Lower lobe of right lung (tissue), 2 donors: Measurements from ENCODE around the gene PHKB. TPM values are rescaled to one million over a fixed set of nuclear protein-coding genes. Genes with fewer than 3 reads are reported as not detected.

Experiments used
- ATAC-seq, 2 donors: fragments of 200-7000 bp; cut with Tn5 transposase; one replicate each; pipeline ENCODE4 v1.9.1; 2020 to 2022; ENCODE audit warnings: mild to moderate bottlenecking in 2 of 2, moderate library complexity in 2 of 2
- DNase-seq: peaks from one replicate; pipeline ENCODE4 v3.0.0-alpha.2; 2020
- H3K27ac ChIP-seq: fragments of 200-600 bp; one replicate; pipeline ENCODE4 v1.8.0; 2022
- H3K27me3 ChIP-seq: fragments of 200-600 bp; one replicate; pipeline ENCODE4 v1.8.0; 2022; ENCODE audit warnings: low read depth
- H3K36me3 ChIP-seq: fragments of 200-600 bp; one replicate; pipeline ENCODE4 v1.8.0; 2022; ENCODE audit warnings: mild to moderate bottlenecking
- H3K4me1 ChIP-seq: fragments of 200-600 bp; one replicate; pipeline ENCODE4 v1.8.0; 2022
- H3K4me3 ChIP-seq: fragments of 200-600 bp; one replicate; pipeline ENCODE4 v1.8.0; 2022; ENCODE audit warnings: mild to moderate bottlenecking
- H3K9me3 ChIP-seq: fragments of 200-600 bp; one replicate; pipeline ENCODE4 v1.8.0; 2022
- CTCF ChIP-seq: fragments of 200-600 bp; IDR thresholded peaks from one replicate; pipeline ENCODE4 v1.8.0; 2022; ENCODE audit warnings: antibody characterized with exemption, mild to moderate bottlenecking
- intact Hi-C: fragments of 100-400 bp; cut with DNase I; formaldehyde crosslinking; loops from one replicate; pipeline ENCODE4 v1.11.0; 2022
- total RNA-seq: library from RNA; stranded (reverse); fragmentation: NEBNext Ultra II Directional; extraction: Animal tissue kit (Norgen Biotek cat#: 25700); gene quantifications from one replicate; pipeline ENCODE4 v1.2.1, GENCODE V29; 2021
- donor health status: DM: no; HTN: yes; CAD: no; lungs with severe emphysema.

Gene PHKB
- total RNA-seq, 1 donor from 2014 or later = 95.1 TPM

- Histone ChIP-seq H3K4me3 (no peak overlapping the region), H3K27ac (no peak overlapping the region), H3K9me3 (no peaks in the 10 kb centered on the region), H3K36me3 (no peaks in the 10 kb centered on the region), H3K27me3 (no peaks in the 10 kb centered on the region), H3K4me1 (no peaks in the 10 kb centered on the region)
- ATAC-seq (no peak), DNase-seq (no peak)
- intact Hi-C loops = no loop called here
- TF ChIP-seq CTCF = no peak
Measured at GRCh38 chr16:47578033-47578432, 116.9 kb downstream of the PHKB start.

GRCh38 chr16:47578573-47578972 lies 117.4 kb downstream of the PHKB start:
- H3K4me1 ChIP-seq = no peaks in the 10 kb centered on the region
- DNase-seq = no peak
- no peaks in the 10 kb centered on the region for H3K9me3 ChIP-seq
- intact Hi-C loops = no loop called here
- no peak for TF ChIP-seq CTCF
- no peak overlapping the region for H3K27ac ChIP-seq
- H3K4me3 ChIP-seq = no peak overlapping the region
- no peaks in the 10 kb centered on the region for H3K27me3 ChIP-seq
- ATAC-seq = no peak
- H3K36me3 ChIP-seq = no peaks in the 10 kb centered on the region

GRCh38 chr16:47581114-47581513 lies 120.0 kb downstream of the PHKB start:
- no peak for TF ChIP-seq CTCF
- Histone ChIP-seq H3K27ac (no peak overlapping the region), H3K27me3 (no peaks in the 10 kb centered on the region), H3K4me1 (no peaks in the 10 kb centered on the region), H3K36me3 (no peaks in the 10 kb centered on the region), H3K4me3 (no peak overlapping the region), H3K9me3 (no peaks in the 10 kb centered on the region)
- no peak for ATAC-seq
- intact Hi-C loops = no loop called here
- no peak for DNase-seq

- intact Hi-C loops = no loop called here
- TF ChIP-seq CTCF = no peak
Measured at GRCh38 chr16:47584464-47585225, 123.5 kb downstream of the PHKB start.

GRCh38 chr16:47586121-47586520 lies 125.0 kb downstream of the PHKB start:
- H3K36me3 ChIP-seq = peaks cover 35% of the 10 kb centered on the region
- no peak overlapping the region for H3K27ac ChIP-seq
- DNase-seq = no peak
- no peak for ATAC-seq
- H3K4me3 ChIP-seq = no peak overlapping the region
- no peaks in the 10 kb centered on the region for H3K27me3 ChIP-seq
- no peaks in the 10 kb centered on the region for H3K4me1 ChIP-seq
- H3K9me3 ChIP-seq = no peaks in the 10 kb centered on the region
- no peak for TF ChIP-seq CTCF
- intact Hi-C loops = no loop called here

More at GRCh38 chr16:47584464-47585225, 123.5 kb downstream of the PHKB start:
- Histone ChIP-seq H3K27me3 (no peaks in the 10 kb centered on the region), H3K36me3 (peaks cover 20% of the 10 kb centered on the region), H3K9me3 (no peaks in the 10 kb centered on the region), H3K4me3 (no peak overlapping the region), H3K4me1 (no peaks in the 10 kb centered on the region), H3K27ac (no peak overlapping the region)
- ATAC-seq (no peak), DNase-seq (no peak)
